HEK293 (cell line): Measurements from ENCODE around the gene LST1.

Source experiments
- EGR2 ChIP-seq: fragments of 450-650 bp; formaldehyde crosslinking; IDR thresholded peaks from 2 replicates; pipeline ENCODE4 v1.5.1; 2016; ENCODE audit warnings: low read depth, missing biosample characterization, missing genetic modification characterization
- SP2 ChIP-seq: fragments of 450-650 bp; formaldehyde crosslinking; IDR thresholded peaks from 2 replicates; pipeline ENCODE4 v1.5.1; 2016; ENCODE audit warnings: missing biosample characterization, missing genetic modification characterization
- TRIM28 ChIP-seq: IDR thresholded peaks from 2 replicates; pipeline ENCODE4 v1.6.1; 2011; ENCODE audit warnings: low read length, control low read depth, borderline replicate concordance
- ZIC2 ChIP-seq: fragments of 450-650 bp; formaldehyde crosslinking; IDR thresholded peaks from 2 replicates; pipeline ENCODE4 v1.5.1; 2016; ENCODE audit warnings: missing biosample characterization, missing genetic modification characterization
- ZNF311 ChIP-seq: fragments of 450-650 bp; formaldehyde crosslinking; IDR thresholded peaks from 2 replicates; pipeline ENCODE4 v1.5.1; 2017; ENCODE audit warnings: missing biosample characterization, missing genetic modification characterization, borderline replicate concordance
- ZNF423 ChIP-seq: fragments of 450-650 bp; formaldehyde crosslinking; IDR thresholded peaks from 2 replicates; pipeline ENCODE4 v1.5.1; 2016; ENCODE audit warnings: missing biosample characterization, missing genetic modification characterization
- ZNF660 ChIP-seq: fragments of 450-650 bp; IDR thresholded peaks from 2 replicates; pipeline ENCODE4 v1.5.1; 2018; ENCODE audit warnings: missing biosample characterization, mild to moderate bottlenecking, missing genetic modification characterization
- ZNF792 ChIP-seq: fragments of 450-650 bp; formaldehyde crosslinking; IDR thresholded peaks from 2 replicates; pipeline ENCODE4 v1.5.1; 2016; ENCODE audit warnings: missing biosample characterization, missing genetic modification characterization
- TF ChIP-seq, protein P1 (sequence below): fragments of 450-650 bp; IDR thresholded peaks from 2 replicates; pipeline ENCODE4 v1.5.1; 2018; ENCODE audit warnings: missing biosample characterization, missing genetic modification characterization
- TF ChIP-seq, protein P2 (sequence below): fragments of 450-650 bp; formaldehyde crosslinking; IDR thresholded peaks from 2 replicates; pipeline ENCODE4 v1.5.1; 2016; ENCODE audit warnings: missing biosample characterization, missing genetic modification characterization
- TF ChIP-seq, protein P3 (sequence below): sonication (generic); formaldehyde crosslinking; IDR thresholded peaks from 2 replicates; pipeline ENCODE4 v1.8.1; 2022; ENCODE audit warnings: mild to moderate bottlenecking, moderate library complexity, missing genetic modification reagents
- TF ChIP-seq, protein P4 (sequence below): fragments of 450-650 bp; formaldehyde crosslinking; IDR thresholded peaks from 2 replicates; pipeline ENCODE4 v1.5.1; 2016; ENCODE audit warnings: missing biosample characterization, missing genetic modification characterization, low read depth
- TF ChIP-seq, protein P5 (sequence below): fragments of 450-650 bp; formaldehyde crosslinking; IDR thresholded peaks from 2 replicates; pipeline ENCODE4 v1.5.1; 2017; ENCODE audit warnings: missing biosample characterization, missing genetic modification characterization

DNA sequence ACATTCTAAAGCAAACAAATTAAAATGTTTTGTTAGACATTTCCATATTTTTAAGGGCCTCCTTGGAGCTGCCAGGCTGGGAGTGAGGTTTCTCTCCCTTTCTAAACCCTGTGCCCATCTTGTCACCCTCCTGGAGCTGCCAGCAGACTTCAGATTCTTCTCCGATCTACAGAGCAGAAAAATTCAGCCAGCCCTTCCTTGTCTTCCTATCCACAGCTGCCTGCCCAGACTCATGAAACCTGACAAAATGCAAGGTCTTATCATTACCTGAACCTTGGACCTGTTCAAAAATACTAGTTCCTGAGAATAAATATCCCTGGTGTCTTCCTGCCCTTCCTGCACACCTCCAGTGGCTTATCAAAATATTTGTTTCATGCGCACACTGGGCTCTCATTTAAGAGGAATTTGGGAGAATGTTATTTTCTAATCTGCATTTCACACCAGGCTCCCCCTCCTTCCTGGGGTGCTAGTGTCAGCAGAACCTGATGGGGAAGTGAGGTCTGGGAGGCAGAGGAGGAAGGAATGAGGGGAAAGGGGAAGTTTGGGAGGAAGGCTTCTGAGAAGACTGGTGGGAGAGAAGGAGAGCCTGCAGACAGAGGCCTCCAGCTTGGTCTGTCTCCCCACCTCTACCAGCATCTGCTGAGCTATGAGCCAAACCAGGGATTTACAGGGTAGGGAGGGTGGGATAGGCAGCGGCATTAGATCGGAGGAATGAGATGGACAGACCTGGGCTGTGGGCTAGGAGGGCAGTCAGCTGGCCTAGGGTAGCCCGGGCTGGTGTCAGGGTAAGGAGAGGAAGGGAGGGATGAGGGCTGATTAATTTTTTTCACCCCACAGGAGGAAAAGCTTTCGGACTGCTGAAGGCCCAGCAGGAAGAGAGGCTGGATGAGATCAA lies 28.9 kb downstream of the LST1 start, which contains the start of gene AIF1:
- TF ChIP-seq ZIC2 (tag by site-specific recombination) (no peak), SP2 (tag by site-specific recombination) (no peak), EGR2 (tag by site-specific recombination) (no peak), ZNF660 (tag by site-specific recombination) (no peak), TRIM28 (no peak), ZNF311 (tag by site-specific recombination) (no peak), ZNF792 (tag by site-specific recombination) (no peak), ZNF423 (tag by site-specific recombination) (no peak)
- TF ChIP-seq, protein P1, sequence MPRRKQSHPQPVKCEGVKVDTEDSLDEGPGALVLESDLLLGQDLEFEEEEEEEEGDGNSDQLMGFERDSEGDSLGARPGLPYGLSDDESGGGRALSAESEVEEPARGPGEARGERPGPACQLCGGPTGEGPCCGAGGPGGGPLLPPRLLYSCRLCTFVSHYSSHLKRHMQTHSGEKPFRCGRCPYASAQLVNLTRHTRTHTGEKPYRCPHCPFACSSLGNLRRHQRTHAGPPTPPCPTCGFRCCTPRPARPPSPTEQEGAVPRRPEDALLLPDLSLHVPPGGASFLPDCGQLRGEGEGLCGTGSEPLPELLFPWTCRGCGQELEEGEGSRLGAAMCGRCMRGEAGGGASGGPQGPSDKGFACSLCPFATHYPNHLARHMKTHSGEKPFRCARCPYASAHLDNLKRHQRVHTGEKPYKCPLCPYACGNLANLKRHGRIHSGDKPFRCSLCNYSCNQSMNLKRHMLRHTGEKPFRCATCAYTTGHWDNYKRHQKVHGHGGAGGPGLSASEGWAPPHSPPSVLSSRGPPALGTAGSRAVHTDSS (tag by site-specific recombination) = no peak
- TF ChIP-seq, protein P2, sequence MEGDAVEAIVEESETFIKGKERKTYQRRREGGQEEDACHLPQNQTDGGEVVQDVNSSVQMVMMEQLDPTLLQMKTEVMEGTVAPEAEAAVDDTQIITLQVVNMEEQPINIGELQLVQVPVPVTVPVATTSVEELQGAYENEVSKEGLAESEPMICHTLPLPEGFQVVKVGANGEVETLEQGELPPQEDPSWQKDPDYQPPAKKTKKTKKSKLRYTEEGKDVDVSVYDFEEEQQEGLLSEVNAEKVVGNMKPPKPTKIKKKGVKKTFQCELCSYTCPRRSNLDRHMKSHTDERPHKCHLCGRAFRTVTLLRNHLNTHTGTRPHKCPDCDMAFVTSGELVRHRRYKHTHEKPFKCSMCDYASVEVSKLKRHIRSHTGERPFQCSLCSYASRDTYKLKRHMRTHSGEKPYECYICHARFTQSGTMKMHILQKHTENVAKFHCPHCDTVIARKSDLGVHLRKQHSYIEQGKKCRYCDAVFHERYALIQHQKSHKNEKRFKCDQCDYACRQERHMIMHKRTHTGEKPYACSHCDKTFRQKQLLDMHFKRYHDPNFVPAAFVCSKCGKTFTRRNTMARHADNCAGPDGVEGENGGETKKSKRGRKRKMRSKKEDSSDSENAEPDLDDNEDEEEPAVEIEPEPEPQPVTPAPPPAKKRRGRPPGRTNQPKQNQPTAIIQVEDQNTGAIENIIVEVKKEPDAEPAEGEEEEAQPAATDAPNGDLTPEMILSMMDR = no peak
- TF ChIP-seq, protein P3, sequence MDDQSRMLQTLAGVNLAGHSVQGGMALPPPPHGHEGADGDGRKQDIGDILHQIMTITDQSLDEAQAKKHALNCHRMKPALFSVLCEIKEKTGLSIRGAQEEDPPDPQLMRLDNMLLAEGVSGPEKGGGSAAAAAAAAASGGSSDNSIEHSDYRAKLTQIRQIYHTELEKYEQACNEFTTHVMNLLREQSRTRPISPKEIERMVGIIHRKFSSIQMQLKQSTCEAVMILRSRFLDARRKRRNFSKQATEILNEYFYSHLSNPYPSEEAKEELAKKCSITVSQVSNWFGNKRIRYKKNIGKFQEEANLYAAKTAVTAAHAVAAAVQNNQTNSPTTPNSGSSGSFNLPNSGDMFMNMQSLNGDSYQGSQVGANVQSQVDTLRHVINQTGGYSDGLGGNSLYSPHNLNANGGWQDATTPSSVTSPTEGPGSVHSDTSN = no peak
- TF ChIP-seq, protein P4, sequence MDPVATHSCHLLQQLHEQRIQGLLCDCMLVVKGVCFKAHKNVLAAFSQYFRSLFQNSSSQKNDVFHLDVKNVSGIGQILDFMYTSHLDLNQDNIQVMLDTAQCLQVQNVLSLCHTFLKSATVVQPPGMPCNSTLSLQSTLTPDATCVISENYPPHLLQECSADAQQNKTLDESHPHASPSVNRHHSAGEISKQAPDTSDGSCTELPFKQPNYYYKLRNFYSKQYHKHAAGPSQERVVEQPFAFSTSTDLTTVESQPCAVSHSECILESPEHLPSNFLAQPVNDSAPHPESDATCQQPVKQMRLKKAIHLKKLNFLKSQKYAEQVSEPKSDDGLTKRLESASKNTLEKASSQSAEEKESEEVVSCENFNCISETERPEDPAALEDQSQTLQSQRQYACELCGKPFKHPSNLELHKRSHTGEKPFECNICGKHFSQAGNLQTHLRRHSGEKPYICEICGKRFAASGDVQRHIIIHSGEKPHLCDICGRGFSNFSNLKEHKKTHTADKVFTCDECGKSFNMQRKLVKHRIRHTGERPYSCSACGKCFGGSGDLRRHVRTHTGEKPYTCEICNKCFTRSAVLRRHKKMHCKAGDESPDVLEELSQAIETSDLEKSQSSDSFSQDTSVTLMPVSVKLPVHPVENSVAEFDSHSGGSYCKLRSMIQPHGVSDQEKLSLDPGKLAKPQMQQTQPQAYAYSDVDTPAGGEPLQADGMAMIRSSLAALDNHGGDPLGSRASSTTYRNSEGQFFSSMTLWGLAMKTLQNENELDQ (tag by site-specific recombination) = no peak
- TF ChIP-seq, protein P5, sequence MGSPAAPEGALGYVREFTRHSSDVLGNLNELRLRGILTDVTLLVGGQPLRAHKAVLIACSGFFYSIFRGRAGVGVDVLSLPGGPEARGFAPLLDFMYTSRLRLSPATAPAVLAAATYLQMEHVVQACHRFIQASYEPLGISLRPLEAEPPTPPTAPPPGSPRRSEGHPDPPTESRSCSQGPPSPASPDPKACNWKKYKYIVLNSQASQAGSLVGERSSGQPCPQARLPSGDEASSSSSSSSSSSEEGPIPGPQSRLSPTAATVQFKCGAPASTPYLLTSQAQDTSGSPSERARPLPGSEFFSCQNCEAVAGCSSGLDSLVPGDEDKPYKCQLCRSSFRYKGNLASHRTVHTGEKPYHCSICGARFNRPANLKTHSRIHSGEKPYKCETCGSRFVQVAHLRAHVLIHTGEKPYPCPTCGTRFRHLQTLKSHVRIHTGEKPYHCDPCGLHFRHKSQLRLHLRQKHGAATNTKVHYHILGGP (tag by site-specific recombination) = no peak
